HFFc6 (cell line): ENCODE results near the gene CREBBP. TPM values are rescaled to one million over a fixed set of nuclear protein-coding genes. Genes with fewer than 3 reads are reported as not detected.

Experiments
- DNase-seq: peaks from one replicate; pipeline ENCODE4 v3.0.0-alpha.2; 2018
- H3K27ac Mint-ChIP-seq: 2 replicates; pipeline ENCODE4 v1.8.0; 2020; ENCODE audit warnings: mild to moderate bottlenecking, mixed read lengths
- H3K27me3 Mint-ChIP-seq: 2 replicates; pipeline ENCODE4 v1.8.0; 2021; ENCODE audit warnings: mild to moderate bottlenecking, moderate library complexity, mixed read lengths; ENCODE audit not compliant: insufficient read depth
- H3K36me3 Mint-ChIP-seq: 2 replicates; pipeline ENCODE4 v1.8.0; 2021; ENCODE audit warnings: low read depth, mixed read lengths
- H3K4me1 Mint-ChIP-seq: 2 replicates; pipeline ENCODE4 v1.8.0; 2020; ENCODE audit warnings: low read depth, mixed read lengths
- H3K4me3 Mint-ChIP-seq: 2 replicates; pipeline ENCODE4 v1.8.0; 2020; ENCODE audit warnings: mild to moderate bottlenecking, moderate library complexity, mixed read lengths
- H3K9me3 Mint-ChIP-seq: 2 replicates; pipeline ENCODE4 v1.8.0; 2020; ENCODE audit warnings: mild to moderate bottlenecking, mixed read lengths
- CTCF ChIP-seq: fragments of 200-600 bp; sonication (generic); IDR thresholded peaks from 2 replicates; pipeline ENCODE4 v1.5.0; 2021; ENCODE audit warnings: antibody characterized with exemption, mild to moderate bottlenecking
- total RNA-seq, 6 experiments: library from RNA; stranded (reverse); fragmentation: NEBNext Ultra II Directional; extraction: Animal tissue kit (Norgen Biotek cat#: 25700); gene quantifications; 2 replicates in 1 of 6; 3 replicates in 5 of 6; pipeline ENCODE4 v1.2.3, GENCODE V29; 2021

Gene CREBBP
- total RNA-seq, 6 experiments from 2014 or later: 40.2 to 51.4 (median 43.4) TPM

- Mint-ChIP-seq H3K27ac (no peak overlapping the region), H3K36me3 (peaks cover 31% of the 10 kb centered on the region; the same call in 1 of the 2 replicates), H3K4me1 (no peaks in the 10 kb centered on the region), H3K9me3 (no peaks in the 10 kb centered on the region), H3K27me3 (no peaks in the 10 kb centered on the region; the same call in none of the 2 replicates), H3K4me3 (no peak overlapping the region)
- DNase-seq: no peak
- TF ChIP-seq CTCF: no peak
Observed at GRCh38 chr16:3681206-3681605, 199.3 kb downstream of the CREBBP start.

GRCh38 chr16:3677994-3678393 lies 202.5 kb downstream of the CREBBP start:
- H3K27me3 Mint-ChIP-seq: no peaks in the 10 kb centered on the region; the same call in none of the 2 replicates
- H3K27ac Mint-ChIP-seq: no peak overlapping the region
- H3K9me3 Mint-ChIP-seq: no peaks in the 10 kb centered on the region
- H3K4me3 Mint-ChIP-seq: no peak overlapping the region
- peaks cover 34% of the 10 kb centered on the region for H3K36me3 Mint-ChIP-seq
- no peak for DNase-seq
- TF ChIP-seq CTCF: no peak
- no peaks in the 10 kb centered on the region for H3K4me1 Mint-ChIP-seq

- Mint-ChIP-seq H3K9me3 (no peaks in the 10 kb centered on the region), H3K27ac (no peak overlapping the region), H3K27me3 (no peaks in the 10 kb centered on the region; the same call in none of the 2 replicates), H3K36me3 (peaks cover 24% of the 10 kb centered on the region), H3K4me3 (no peak overlapping the region), H3K4me1 (no peaks in the 10 kb centered on the region)
- no peak for DNase-seq
- TF ChIP-seq CTCF: no peak
Observed at GRCh38 chr16:3675601-3676130, 204.8 kb downstream of the CREBBP start.

Other genes starting within 250 kb of the CREBBP start
- gene DNASE1, start 226.0 kb downstream of the CREBBP start, total RNA-seq: 1 to 10 TPM; 7.5 to 9.9 (median 8.0) TPM
- gene TRAP1, start 163.2 kb downstream of the CREBBP start, total RNA-seq: 100 to 1,000 TPM in 4 of 6 experiments, 10 to 100 TPM in 2; 97.6 to 118 (median 103) TPM
- gene ADCY9, start 235.7 kb upstream of the CREBBP start, total RNA-seq: 10 to 100 TPM; 20.8 to 24.8 (median 22.6) TPM